ENCODE data around the gene PXDC1. TPM values are rescaled to one million over a fixed set of nuclear protein-coding genes. Genes with fewer than 3 reads are reported as not detected.

PXDC1 gene
- total RNA-seq, 1 experiment from 2014 or later: 6.3 TPM

- Histone ChIP-seq H3K9me3 (ENCODE audit: control insufficient read depth in 1 of 2, insufficient read depth in 1 of 2, low read depth in 1 of 2, low read length in 2 of 2) (no peaks in the 10 kb centered on the region), H2AFZ (ENCODE audit: low read depth, low read length, poor library complexity, severe bottlenecking) (no peak overlapping the region), H3K4me1 (ENCODE audit: control insufficient read depth in 1 of 2, insufficient read depth in 2 of 2, low read length in 2 of 2) (no peaks in the 10 kb centered on the region), H3K27me3 (ENCODE audit: insufficient read depth, low read length) (no peaks in the 10 kb centered on the region), H3K9me2 (ENCODE audit: insufficient read depth) (no peaks in the 10 kb centered on the region), H3K79me2 (ENCODE audit: insufficient read depth, low read length) (no peaks in the 10 kb centered on the region), H3K27ac (ENCODE audit: low read depth, low read length) (no peak overlapping the region), H3K36me3 (ENCODE audit: control insufficient read depth in 1 of 2, insufficient read depth in 2 of 2, low read length in 2 of 2) (no peaks in the 10 kb centered on the region), H3K4me2 (ENCODE audit: low read length) (no peak overlapping the region), H4K20me1 (ENCODE audit: insufficient read depth) (no peaks in the 10 kb centered on the region), H3K4me3 (replicated peaks in 1 of 2; ENCODE audit: low read depth in 1 of 2, low read length in 2 of 2) (no peak overlapping the region), H3K9ac (ENCODE audit: low read length) (no peak overlapping the region)
- DNase-seq (ENCODE audit: low read depth, low spot score) (no peak), ATAC-seq (no peak)
- RAD21 ChIA-PET (ENCODE audit: low non-redundant PET in 1 of 2, low total read pairs in 2 of 2, uncharacterized antibody in 2 of 2, unreplicated experiment in 2 of 2): no interaction called here
- CTCF ChIA-PET: no interaction called here
- POLR2A ChIA-PET: no interaction called here
- intact Hi-C loops (cut with micrococcal nuclease): no loop called here
- TF ChIP-seq FOSL1 (IDR thresholded peaks at IDR 0.05; ENCODE audit: low read depth): no peak
- BruUV-seq (replicated peaks): no TSS peak
Observed at GRCh38 chr6:3764516-3765335, 13.2 kb upstream of the PXDC1 start.

DNA sequence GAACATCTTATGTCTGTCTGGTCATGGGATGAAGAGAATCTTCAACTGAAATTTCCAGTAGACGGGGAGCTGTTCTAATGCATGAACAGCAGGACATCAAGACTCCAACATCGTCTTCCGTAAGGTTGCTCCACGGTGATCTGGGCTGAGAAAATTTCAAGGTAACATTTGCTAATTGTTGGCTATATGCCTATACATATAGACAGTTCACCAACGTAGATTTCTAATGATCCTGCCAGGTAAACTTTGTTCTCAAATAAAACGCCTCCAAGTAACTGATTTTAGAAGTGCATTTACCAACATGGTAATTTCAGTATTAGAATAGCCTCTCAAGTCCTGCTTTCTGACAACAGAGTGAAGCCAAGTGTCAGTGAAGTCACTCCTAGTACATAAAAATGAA is 11.3 kb upstream of the PXDC1 start:
- DNase-seq (ENCODE audit: low read depth, low spot score): no peak
- no peak overlapping the region for H2AFZ ChIP-seq (ENCODE audit: low read depth, low read length, poor library complexity, severe bottlenecking)
- intact Hi-C loops (cut with micrococcal nuclease): no loop called here
- no peaks in the 10 kb centered on the region for H3K4me1 ChIP-seq (ENCODE audit: control insufficient read depth in 1 of 2, insufficient read depth in 2 of 2, low read length in 2 of 2)
- H3K4me3 ChIP-seq (replicated peaks in 1 of 2; ENCODE audit: low read depth in 1 of 2, low read length in 2 of 2): no peak overlapping the region
- no TSS peak for BruUV-seq (replicated peaks)
- TF ChIP-seq REST (IDR thresholded peaks at IDR 0.05; ENCODE audit: low read depth): no peak
- RAD21 ChIA-PET (ENCODE audit: low non-redundant PET in 1 of 2, low total read pairs in 2 of 2, uncharacterized antibody in 2 of 2, unreplicated experiment in 2 of 2): no interaction called here
- no peak overlapping the region for H3K27ac ChIP-seq (ENCODE audit: low read depth, low read length)
- H3K9ac ChIP-seq (ENCODE audit: low read length): no peak overlapping the region
- no peaks in the 10 kb centered on the region for H4K20me1 ChIP-seq (ENCODE audit: insufficient read depth)
- no peak overlapping the region for H3K4me2 ChIP-seq (ENCODE audit: low read length)
- no peaks in the 10 kb centered on the region for H3K36me3 ChIP-seq (ENCODE audit: control insufficient read depth in 1 of 2, insufficient read depth in 2 of 2, low read length in 2 of 2)
- ATAC-seq: no peak
- POLR2A ChIA-PET: no interaction called here
- no peaks in the 10 kb centered on the region for H3K9me3 ChIP-seq (ENCODE audit: control insufficient read depth in 1 of 2, insufficient read depth in 1 of 2, low read depth in 1 of 2, low read length in 2 of 2)
- no peaks in the 10 kb centered on the region for H3K9me2 ChIP-seq (ENCODE audit: insufficient read depth)
- CTCF ChIA-PET: no interaction called here
- H3K27me3 ChIP-seq (ENCODE audit: insufficient read depth, low read length): no peaks in the 10 kb centered on the region
- H3K79me2 ChIP-seq (ENCODE audit: insufficient read depth, low read length): no peaks in the 10 kb centered on the region
